HG03095 (cell line): ENCODE measurements around the gene DES.
"Not testable (repeated sequence)": the region's sequence is repeated elsewhere in the genome, so short reads cannot be mapped to it uniquely, and the experiment has no call there.

Experiments
- ATAC-seq: cut with Tn5 transposase; IDR thresholded peaks from one replicate; pipeline ENCODE4 v1.9.1; 2021; ENCODE audit warnings: moderate library complexity; ENCODE audit not compliant: unreplicated experiment

DES gene

GRCh38 chr2:219399716-219400478 is 18.3 kb upstream of the DES start:
- ATAC-seq: no peak

GRCh38 chr2:219400562-219400961 is 17.6 kb upstream of the DES start:
- ATAC-seq: no peak

- ATAC-seq: no peak
Observed at GRCh38 chr2:219401606-219402005, 16.6 kb upstream of the DES start.

- peak; percentile 65 for ATAC-seq
Observed at GRCh38 chr2:219402665-219403515, 15.3 kb upstream of the DES start.

GRCh38 chr2:219403861-219404260 is 14.3 kb upstream of the DES start:
- no peak for ATAC-seq

GRCh38 chr2:219404291-219404910 is 13.8 kb upstream of the DES start:
- ATAC-seq: no peak

GRCh38 chr2:219404954-219405353 is 13.2 kb upstream of the DES start:
- ATAC-seq: no peak

GRCh38 chr2:219405451-219405850 is 12.7 kb upstream of the DES start:
- no peak for ATAC-seq

GRCh38 chr2:219405958-219406860 is 12.0 kb upstream of the DES start:
- ATAC-seq: no peak

- no peak for ATAC-seq
Observed at GRCh38 chr2:219406861-219407230, 11.3 kb upstream of the DES start.

- not testable (repeated sequence) for ATAC-seq
Observed at GRCh38 chr2:219407343-219407742, 10.8 kb upstream of the DES start.

- no peak for ATAC-seq
Observed at GRCh38 chr2:219408204-219408603, 10.0 kb upstream of the DES start.

- no peak for ATAC-seq
Observed at GRCh38 chr2:219408631-219409030, 9.5 kb upstream of the DES start.

GRCh38 chr2:219409619-219410018 is 8.6 kb upstream of the DES start:
- ATAC-seq: no peak

- no peak for ATAC-seq
Observed at GRCh38 chr2:219410390-219410789, 7.8 kb upstream of the DES start.

- no peak for ATAC-seq
Observed at GRCh38 chr2:219414857-219415256, 3.3 kb upstream of the DES start.

GRCh38 chr2:219415580-219416234 is 2.5 kb upstream of the DES start:
- ATAC-seq: no peak

- no peak for ATAC-seq
Observed at GRCh38 chr2:219416235-219416602, 2.0 kb upstream of the DES start.

GRCh38 chr2:219416938-219417337 is 1.2 kb upstream of the DES start:
- no peak for ATAC-seq

GRCh38 chr2:219417374-219417773 is 803 bp upstream of the DES start:
- no peak for ATAC-seq

GRCh38 chr2:219419012-219419324 is 791 bp downstream of the DES start:
- ATAC-seq: no peak
